OCI-LY1 (cell line): ENCODE measurements around the gene ZNF185.

ENCODE experiments used
- EZH2 ChIP-seq: fragments of 200-600 bp; sonication (generic), shearing (Covaris generic); IDR thresholded peaks from 2 replicates; pipeline ENCODE4 v1.8.0; 2017; ENCODE audit warnings: borderline replicate concordance, mixed run types, mild to moderate bottlenecking, antibody characterized with exemption, low read length, moderate library complexity, mixed read lengths
- TF ChIP-seq, protein P1 (sequence below): fragments of 200-600 bp; sonication (generic), shearing (Covaris generic); IDR thresholded peaks from 2 replicates; pipeline ENCODE4 v1.5.1; 2017; ENCODE audit warnings: mild to moderate bottlenecking, antibody characterized with exemption, low read length, moderate library complexity, mixed read lengths

DNA sequence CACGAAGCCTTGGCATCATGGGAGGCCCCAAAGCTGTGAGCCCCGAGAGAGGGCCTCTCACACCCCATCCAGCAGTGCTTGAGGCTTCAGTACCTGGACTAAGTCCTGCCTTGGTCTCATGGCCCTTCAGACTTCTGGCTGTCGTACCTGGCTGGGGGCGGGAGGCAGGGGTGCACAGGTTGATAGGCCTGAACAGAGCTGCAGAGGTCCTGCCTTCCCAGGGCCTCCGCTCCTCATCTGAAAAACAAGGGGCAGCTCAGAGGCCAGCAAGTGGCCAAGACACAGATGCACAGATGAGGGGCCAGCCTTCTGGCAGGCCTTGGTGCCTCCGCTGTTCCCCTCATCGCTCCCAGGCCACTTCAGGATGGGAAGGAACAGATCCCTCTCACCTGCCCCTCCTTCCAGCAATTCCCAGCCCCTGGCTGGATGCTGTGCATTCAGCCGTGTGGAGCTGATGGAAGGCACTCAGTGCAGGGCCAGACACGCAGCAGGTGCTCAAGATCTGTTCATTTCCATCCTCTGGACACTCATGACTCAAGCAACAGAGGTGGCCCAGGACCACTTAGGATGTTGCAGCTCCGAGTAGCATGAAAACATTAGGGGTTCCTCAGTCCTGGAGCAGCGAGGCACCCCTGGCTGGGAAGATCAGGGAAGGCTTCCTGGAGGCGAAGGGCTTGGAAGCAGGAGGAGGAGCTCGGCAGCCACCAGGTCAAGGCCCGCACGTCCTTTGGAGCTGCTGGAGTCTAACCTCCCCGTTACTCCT lies 1.4 kb downstream of the ZNF185 start:
- TF ChIP-seq, protein P1, sequence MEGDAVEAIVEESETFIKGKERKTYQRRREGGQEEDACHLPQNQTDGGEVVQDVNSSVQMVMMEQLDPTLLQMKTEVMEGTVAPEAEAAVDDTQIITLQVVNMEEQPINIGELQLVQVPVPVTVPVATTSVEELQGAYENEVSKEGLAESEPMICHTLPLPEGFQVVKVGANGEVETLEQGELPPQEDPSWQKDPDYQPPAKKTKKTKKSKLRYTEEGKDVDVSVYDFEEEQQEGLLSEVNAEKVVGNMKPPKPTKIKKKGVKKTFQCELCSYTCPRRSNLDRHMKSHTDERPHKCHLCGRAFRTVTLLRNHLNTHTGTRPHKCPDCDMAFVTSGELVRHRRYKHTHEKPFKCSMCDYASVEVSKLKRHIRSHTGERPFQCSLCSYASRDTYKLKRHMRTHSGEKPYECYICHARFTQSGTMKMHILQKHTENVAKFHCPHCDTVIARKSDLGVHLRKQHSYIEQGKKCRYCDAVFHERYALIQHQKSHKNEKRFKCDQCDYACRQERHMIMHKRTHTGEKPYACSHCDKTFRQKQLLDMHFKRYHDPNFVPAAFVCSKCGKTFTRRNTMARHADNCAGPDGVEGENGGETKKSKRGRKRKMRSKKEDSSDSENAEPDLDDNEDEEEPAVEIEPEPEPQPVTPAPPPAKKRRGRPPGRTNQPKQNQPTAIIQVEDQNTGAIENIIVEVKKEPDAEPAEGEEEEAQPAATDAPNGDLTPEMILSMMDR = no peak
- TF ChIP-seq EZH2 = no peak
